IPS-15b (cell line): Measurements from ENCODE around the gene EMSY.

Experiments used
- H3K27me3 ChIP-seq: one replicate; pipeline ENCODE4 v1.6.1; 2013; ENCODE audit warnings: low read length; ENCODE audit not compliant: control insufficient read depth, insufficient read depth
- H3K36me3 ChIP-seq: one replicate; pipeline ENCODE4 v1.6.1; 2013; ENCODE audit warnings: low read length; ENCODE audit not compliant: control insufficient read depth, insufficient read depth
- H3K4me1 ChIP-seq: one replicate; pipeline ENCODE4 v1.6.1; 2013; ENCODE audit warnings: mild to moderate bottlenecking, low read length; ENCODE audit not compliant: control insufficient read depth, insufficient read depth
- H3K4me3 ChIP-seq: one replicate; pipeline ENCODE4 v1.5.1; 2013; ENCODE audit warnings: low read depth, low read length
- H3K9ac ChIP-seq: one replicate; pipeline ENCODE4 v1.6.1; 2013; ENCODE audit warnings: low read depth, mild to moderate bottlenecking, low read length
- H3K9me3 ChIP-seq: one replicate; pipeline ENCODE4 v1.6.1; 2013; ENCODE audit warnings: mild to moderate bottlenecking, low read length; ENCODE audit not compliant: control insufficient read depth, insufficient read depth

Gene EMSY

DNA sequence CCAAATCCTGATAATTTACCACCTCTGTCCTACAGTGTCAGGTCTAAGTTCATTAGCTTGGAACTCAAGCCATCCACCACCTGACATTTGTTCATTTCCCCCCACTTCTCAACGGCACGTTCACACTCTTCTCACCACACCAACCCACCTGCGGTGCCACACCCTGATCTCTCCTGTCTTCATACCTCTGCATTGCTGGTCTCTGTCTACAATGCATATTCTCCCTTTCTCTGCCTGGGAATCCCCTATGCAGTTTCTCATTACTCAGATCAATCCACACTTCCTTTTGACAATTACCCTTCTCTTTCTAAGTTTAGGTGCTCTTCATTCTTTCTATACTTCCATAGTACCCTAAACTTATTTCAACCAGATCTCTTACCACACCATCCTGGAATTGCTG lies 20.4 kb upstream of the EMSY start:
- H3K4me3 ChIP-seq, result no peak overlapping the region
- no peaks in the 10 kb centered on the region for H3K36me3 ChIP-seq
- H3K9ac ChIP-seq, result no peak overlapping the region

GRCh38 chr11:76424891-76425290 lies 19.9 kb upstream of the EMSY start:
- no peaks in the 10 kb centered on the region for H3K9me3 ChIP-seq
- H3K4me3 ChIP-seq, result no peak overlapping the region
- H3K27me3 ChIP-seq, result no peaks in the 10 kb centered on the region
- H3K4me1 ChIP-seq, result no peaks in the 10 kb centered on the region
- no peaks in the 10 kb centered on the region for H3K36me3 ChIP-seq
- no peak overlapping the region for H3K9ac ChIP-seq

More for the DNA sequence above, 20.4 kb upstream of the EMSY start:
- Histone ChIP-seq H3K9me3 (no peaks in the 10 kb centered on the region), H3K4me1 (no peaks in the 10 kb centered on the region), H3K27me3 (no peaks in the 10 kb centered on the region)

DNA sequence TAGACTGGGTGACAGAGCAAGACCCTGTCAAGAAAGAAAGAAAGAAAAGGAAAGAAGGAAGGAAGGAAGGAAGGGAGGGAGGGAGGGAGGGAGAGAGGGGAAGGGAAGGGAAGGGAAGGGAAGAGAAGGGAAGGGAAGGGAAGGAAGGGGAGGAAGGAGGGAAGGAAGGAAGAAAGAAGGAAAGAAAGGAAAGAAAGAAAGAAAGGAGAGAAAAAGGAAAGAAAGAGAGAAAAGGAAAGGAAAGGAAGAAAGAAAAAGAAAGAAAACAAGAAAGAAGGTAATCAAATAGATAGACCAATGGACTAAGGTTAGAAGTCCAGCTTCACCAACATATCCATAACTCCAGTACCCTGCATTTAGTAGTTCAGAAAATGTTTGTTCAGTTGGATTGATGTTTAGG lies 18.2 kb upstream of the EMSY start:
- no peaks in the 10 kb centered on the region for H3K4me1 ChIP-seq
- H3K4me3 ChIP-seq, result no peak overlapping the region
- no peaks in the 10 kb centered on the region for H3K27me3 ChIP-seq
- H3K9me3 ChIP-seq, result no peaks in the 10 kb centered on the region
- no peaks in the 10 kb centered on the region for H3K36me3 ChIP-seq
- H3K9ac ChIP-seq, result no peak overlapping the region

DNA sequence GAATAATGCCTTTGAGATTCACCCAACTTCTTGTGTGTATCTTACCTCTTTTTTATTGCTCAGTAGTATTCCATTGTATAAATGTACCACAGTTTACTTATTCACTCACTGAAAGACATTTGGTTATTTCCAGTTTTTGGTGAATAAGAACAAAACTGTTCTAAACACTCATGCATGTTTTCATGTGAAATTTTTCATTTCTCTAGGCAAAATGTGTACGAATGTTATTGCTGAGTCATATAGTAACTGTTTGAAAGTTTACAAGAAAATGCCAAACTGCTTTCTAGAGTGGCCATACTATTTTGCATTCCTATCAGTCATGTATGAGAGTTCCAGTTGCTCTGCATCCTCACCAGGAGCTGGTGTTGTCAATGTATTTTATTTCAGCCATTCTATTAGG lies 8.8 kb upstream of the EMSY start:
- Histone ChIP-seq H3K4me3 (no peak overlapping the region), H3K4me1 (no peaks in the 10 kb centered on the region), H3K9me3 (no peaks in the 10 kb centered on the region), H3K9ac (no peak overlapping the region), H3K27me3 (no peaks in the 10 kb centered on the region), H3K36me3 (no peaks in the 10 kb centered on the region)

- Histone ChIP-seq H3K4me1 (peaks cover 7% of the 10 kb centered on the region), H3K9ac (peak overlapping the region; percentile 97), H3K9me3 (no peaks in the 10 kb centered on the region), H3K4me3 (peak overlapping the region; percentile 98), H3K36me3 (no peaks in the 10 kb centered on the region), H3K27me3 (no peaks in the 10 kb centered on the region)
Measured at GRCh38 chr11:76443268-76443980, 1.4 kb upstream of the EMSY start.

GRCh38 chr11:76444065-76444383 lies 794 bp upstream of the EMSY start:
- peak overlapping the region; percentile 97 for H3K9ac ChIP-seq
- H3K27me3 ChIP-seq, result no peaks in the 10 kb centered on the region
- no peaks in the 10 kb centered on the region for H3K36me3 ChIP-seq
- H3K9me3 ChIP-seq, result no peaks in the 10 kb centered on the region
- peaks cover 11% of the 10 kb centered on the region for H3K4me1 ChIP-seq
- peak overlapping the region; percentile 98 for H3K4me3 ChIP-seq

DNA sequence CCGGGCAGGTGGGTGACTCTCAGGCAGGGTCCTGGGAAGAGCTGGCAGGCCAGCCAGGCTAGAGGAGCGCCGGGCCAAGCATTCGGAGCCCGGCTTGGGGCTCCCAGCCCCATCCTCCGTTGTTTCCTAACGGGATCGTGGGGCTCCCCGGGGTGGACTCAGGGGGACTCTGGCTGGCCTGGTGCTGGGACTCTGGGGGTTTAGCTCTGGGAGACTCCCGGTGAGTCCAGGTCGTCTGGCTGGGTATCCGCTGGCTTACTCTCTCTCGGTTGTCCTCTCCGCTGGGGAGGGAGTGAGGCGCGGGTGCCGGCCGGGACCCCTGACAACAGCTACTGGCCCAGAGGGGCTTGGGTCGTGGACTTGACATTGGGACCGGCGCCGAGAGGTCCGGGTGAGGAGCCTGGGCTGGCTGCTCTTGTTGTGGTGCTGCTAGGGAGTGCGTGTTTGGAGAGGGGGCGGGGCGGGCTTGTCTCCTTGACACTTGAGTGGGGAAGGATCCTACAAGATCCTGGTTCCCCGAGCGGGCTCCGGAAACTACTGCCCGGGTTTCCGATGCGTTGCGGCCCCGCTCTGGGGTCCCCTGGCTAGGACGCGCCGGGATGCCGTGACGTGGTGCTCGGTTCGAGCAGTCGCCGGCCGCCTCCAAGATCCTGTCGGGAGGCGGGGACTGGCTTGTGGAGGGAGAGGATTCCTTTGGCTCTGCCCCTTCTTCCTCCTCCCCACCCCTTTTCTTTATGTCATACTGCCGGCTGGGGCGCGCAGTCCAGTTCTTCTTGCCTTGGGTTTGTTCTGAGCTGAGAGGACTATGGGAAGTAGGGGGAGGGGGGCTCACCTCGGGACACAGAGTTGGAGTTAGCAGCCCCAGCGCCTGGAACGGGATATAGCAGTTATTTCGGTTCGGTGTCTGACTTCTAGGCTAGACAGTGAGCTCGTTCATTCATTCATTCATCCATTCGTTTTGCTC lies 585 bp downstream of the EMSY start:
- Histone ChIP-seq H3K4me1 (peaks cover 16% of the 10 kb centered on the region), H3K27me3 (no peaks in the 10 kb centered on the region), H3K36me3 (no peaks in the 10 kb centered on the region), H3K9ac (peak overlapping the region; percentile 50), H3K9me3 (no peaks in the 10 kb centered on the region), H3K4me3 (peak overlapping the region; percentile 98)

- Histone ChIP-seq H3K9ac (no peak overlapping the region), H3K4me1 (peaks cover 16% of the 10 kb centered on the region), H3K36me3 (no peaks in the 10 kb centered on the region), H3K4me3 (no peak overlapping the region), H3K9me3 (no peaks in the 10 kb centered on the region), H3K27me3 (no peaks in the 10 kb centered on the region)
Measured at GRCh38 chr11:76448506-76448905, 3.7 kb downstream of the EMSY start.

- Histone ChIP-seq H3K9ac (no peak overlapping the region), H3K4me3 (no peak overlapping the region), H3K27me3 (no peaks in the 10 kb centered on the region), H3K4me1 (peaks cover 45% of the 10 kb centered on the region), H3K9me3 (no peaks in the 10 kb centered on the region), H3K36me3 (no peaks in the 10 kb centered on the region)
Measured at GRCh38 chr11:76453248-76453647, 8.4 kb downstream of the EMSY start.

DNA sequence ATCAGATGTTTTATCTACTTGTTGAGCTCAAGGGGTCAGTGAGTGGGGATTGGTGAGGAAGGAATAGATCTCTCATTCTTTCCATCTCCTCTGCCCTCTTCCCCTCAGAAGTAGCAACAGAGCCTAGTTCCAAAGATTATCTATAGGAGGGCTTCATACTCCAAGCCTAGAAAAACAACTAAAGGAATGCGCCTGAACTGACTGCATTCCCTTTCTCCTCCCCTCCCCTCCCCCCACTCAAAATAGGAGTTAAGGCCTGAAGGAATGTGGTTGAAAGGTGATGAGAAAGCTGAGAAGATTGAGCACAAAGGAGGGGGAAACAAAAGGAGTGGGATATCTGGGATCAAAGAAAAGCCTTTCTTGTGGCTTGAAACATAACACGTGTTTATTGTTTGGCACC lies 10.5 kb downstream of the EMSY start:
- H3K36me3 ChIP-seq, result no peaks in the 10 kb centered on the region
- peaks cover 39% of the 10 kb centered on the region for H3K4me1 ChIP-seq
- H3K9ac ChIP-seq, result peak overlapping the region; percentile 26
- peak overlapping the region; percentile 27 for H3K4me3 ChIP-seq
- no peaks in the 10 kb centered on the region for H3K9me3 ChIP-seq
- no peaks in the 10 kb centered on the region for H3K27me3 ChIP-seq

GRCh38 chr11:76455931-76456330 lies 11.1 kb downstream of the EMSY start:
- H3K36me3 ChIP-seq, result no peaks in the 10 kb centered on the region
- H3K27me3 ChIP-seq, result no peaks in the 10 kb centered on the region
- peaks cover 39% of the 10 kb centered on the region for H3K4me1 ChIP-seq
- H3K9me3 ChIP-seq, result no peaks in the 10 kb centered on the region
- H3K9ac ChIP-seq, result no peak overlapping the region
- H3K4me3 ChIP-seq, result no peak overlapping the region

DNA sequence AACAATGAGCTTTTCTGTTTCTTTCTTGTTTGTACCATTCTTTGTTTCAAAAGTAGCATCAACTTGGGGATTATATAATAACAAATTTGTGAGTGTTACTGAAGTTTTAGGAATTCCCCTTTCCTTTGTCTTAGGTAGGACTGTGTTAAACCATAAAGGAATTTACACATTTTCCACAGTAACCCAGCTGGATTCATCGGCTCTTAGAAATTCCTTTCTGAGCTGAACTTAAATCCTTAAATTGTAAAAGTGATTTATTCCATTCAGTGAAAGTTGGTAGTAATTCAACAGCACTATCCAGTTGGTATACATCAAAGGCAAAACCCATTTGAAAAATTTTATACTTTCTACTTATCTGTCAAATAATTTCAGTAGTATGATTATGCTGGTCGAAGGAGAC lies 11.8 kb downstream of the EMSY start:
- H3K4me3 ChIP-seq, result no peak overlapping the region
- H3K9ac ChIP-seq, result no peak overlapping the region
- H3K36me3 ChIP-seq, result no peaks in the 10 kb centered on the region
- no peaks in the 10 kb centered on the region for H3K27me3 ChIP-seq
- no peaks in the 10 kb centered on the region for H3K9me3 ChIP-seq
- peaks cover 39% of the 10 kb centered on the region for H3K4me1 ChIP-seq
